HG03175 (cell line): Measurements from ENCODE around the gene GALK2.
"Not testable (repeated sequence)": the region's sequence is repeated elsewhere in the genome, so short reads cannot be mapped to it uniquely, and the experiment has no call there.

ENCODE experiments used
- ATAC-seq: cut with Tn5 transposase; IDR thresholded peaks from one replicate; pipeline ENCODE4 v1.9.1; 2021; ENCODE audit warnings: mild to moderate bottlenecking, moderate library complexity; ENCODE audit not compliant: unreplicated experiment

Gene GALK2

DNA sequence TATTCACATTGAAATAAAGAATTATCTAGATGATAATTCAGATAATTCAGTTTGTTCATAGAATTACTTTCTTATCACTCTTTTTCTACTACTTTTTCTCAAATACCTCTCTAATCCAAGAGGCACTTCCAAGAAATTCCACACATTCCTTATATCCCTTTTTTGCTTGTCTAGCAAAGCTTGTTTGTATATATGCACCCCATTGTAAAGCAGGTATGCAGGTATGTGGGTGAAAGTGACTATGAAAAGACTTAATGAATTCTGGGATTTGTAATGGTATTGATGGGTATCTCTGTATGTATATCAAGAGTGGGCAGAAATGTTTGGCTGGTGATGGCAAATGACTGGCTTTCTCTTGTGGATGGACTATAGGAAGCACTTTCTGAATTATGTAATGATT is 158.9 kb downstream of the GALK2 start:
- ATAC-seq: no peak

GRCh38 chr15:49330166-49330565 is 160.1 kb downstream of the GALK2 start:
- ATAC-seq: no peak

GRCh38 chr15:49331442-49331841 is 161.4 kb downstream of the GALK2 start:
- ATAC-seq: no peak

GRCh38 chr15:49331951-49332350 is 161.9 kb downstream of the GALK2 start:
- no peak for ATAC-seq

DNA sequence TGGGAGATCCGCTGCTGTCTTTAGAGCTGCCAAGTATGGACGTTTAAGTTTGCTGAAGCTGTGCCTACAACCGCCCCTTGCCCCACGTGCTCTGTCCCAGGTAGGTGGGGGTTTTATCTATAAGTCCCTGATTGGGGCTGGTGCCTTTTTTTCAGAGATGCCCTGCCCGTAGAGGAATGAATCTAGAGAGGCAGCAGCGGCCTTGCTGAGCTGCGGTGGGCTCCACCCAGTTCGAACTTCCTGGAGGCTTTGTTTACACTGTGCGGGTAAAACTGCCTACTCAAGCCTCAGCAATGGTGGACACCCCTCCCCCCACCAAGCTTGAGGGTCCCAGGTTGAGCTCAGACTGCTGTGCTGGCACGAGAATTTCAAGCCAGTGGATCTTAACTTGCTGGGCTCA is 169.6 kb downstream of the GALK2 start:
- no peak for ATAC-seq

DNA sequence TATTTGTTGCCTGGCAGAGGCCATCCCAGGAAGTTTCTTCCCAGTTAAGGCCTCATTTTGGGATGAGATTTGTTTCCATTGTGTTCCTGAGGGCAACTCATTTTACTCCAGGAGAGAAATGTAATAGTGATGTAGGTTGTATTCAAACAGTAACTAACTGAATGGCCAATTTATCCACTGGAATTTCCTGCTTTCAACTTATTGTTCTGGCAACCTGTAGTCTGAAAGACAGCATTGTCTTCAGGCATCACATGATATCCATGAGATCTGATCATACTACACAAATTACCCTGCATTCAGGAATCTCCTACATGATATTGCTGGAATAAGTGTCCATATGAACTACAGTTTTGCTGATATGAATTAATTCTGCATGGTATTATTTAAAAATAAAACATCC is 173.5 kb downstream of the GALK2 start:
- ATAC-seq: no peak

DNA sequence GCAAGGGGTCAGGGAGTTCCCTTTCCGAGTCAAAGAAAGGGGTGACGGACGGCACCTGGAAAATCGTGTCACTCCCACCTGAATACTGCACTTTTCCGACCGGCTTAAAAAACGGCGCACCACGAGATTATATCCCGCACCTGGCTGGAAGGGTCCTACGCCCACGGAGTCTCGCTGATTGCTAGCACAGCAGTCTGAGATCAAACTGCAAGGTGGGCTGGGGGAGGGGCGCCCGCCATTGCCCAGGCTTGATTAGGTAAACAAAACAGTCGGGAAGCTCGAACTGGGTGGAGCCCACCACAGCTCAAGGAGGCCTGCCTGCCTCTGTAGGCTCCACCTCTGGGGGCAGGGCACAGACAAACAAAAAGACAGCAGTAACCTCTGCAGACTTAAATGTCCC is 184.4 kb downstream of the GALK2 start:
- not testable (repeated sequence) for ATAC-seq

DNA sequence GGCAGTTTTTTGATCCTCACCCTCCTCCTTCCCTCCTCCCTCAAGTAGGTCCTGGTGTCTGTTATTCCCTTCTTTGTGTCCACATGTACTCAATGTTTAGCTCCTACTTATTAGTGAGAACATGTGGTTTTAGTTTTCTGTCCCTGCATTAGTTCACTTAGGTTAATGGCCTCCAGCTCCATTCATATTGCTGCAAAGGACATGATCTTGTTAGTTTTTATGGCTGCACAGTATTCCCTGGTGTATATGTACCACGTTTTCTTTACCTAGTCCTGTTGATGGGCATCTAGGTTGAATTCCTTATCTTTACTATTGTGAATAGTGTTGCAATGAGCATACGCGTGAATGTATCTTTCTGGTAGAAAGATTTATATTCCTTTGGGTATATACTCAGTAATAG is 191.3 kb downstream of the GALK2 start:
- ATAC-seq: no peak

GRCh38 chr15:49366496-49366895 is 196.4 kb downstream of the GALK2 start:
- no peak for ATAC-seq

DNA sequence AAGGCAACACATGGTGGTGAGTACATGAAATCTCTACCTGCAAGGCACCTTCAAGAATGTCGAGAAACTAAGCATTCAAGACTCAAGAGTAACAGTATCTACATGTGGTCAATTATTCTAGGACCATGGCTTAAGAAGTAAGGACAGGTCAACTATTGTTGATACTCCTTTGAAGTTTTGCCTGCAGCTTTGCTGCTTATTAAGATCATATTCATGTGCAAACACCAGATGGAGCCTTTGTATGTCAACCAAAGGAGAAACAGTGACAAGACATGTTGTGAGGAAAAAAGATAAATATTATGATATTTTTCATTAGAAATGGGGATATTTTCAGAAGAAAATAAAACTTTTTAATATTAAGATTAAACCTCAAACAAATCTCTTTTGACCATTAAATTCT is 200.7 kb downstream of the GALK2 start:
- no peak for ATAC-seq

DNA sequence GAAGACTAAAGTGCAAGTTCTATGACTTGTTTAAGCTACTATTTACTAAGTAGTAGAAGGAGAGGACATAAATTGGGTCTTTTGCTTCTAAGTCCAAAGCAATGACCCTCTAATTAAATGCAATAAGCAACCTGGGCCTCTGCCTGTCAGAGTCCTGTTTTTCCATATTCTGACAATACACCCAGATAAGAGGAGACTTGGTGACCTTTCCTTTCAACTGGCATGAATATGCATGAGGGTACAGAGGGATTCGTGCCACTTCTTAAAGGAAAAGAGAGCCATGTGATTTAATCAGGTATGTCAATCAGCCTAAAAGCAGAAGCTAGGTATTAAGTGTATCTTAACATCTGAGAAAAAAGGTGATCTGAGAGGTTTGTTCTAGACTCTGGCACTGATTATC is 202.3 kb downstream of the GALK2 start:
- ATAC-seq: no peak

- no peak for ATAC-seq
Measured at GRCh38 chr15:49379996-49380395, 209.9 kb downstream of the GALK2 start.

DNA sequence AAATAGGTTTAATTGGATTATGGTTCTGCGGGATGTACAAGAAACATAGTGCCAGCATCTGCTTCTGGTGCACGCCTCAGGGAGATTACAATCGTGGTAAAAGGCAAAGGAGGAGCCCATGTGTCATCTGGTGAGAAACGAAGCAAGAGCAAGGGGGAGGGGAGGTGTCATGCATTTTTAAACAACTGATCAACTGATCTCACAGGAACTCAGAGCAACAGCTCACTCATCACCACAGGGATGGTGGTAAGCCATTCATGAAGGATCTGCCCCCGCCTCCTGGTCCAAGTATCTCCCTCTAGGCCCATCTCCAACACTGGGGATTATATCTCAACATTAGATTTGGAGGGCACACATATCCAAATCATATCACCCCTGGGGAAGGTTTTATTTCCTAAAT is 210.9 kb downstream of the GALK2 start:
- no peak for ATAC-seq
